HFF-Myc (cell line): ENCODE measurements around the gene ICA1L.
"Not testable (repeated sequence)": the region's sequence is repeated elsewhere in the genome, so short reads cannot be mapped to it uniquely, and the experiment has no call there.

Source experiments
- DNase-seq: peaks from one replicate; pipeline ENCODE4 v3.0.0-alpha.2; 2011; ENCODE audit warnings: low read depth; ENCODE audit errors: extremely low read depth
- H3K4me3 ChIP-seq: replicated peaks from 2 replicates; pipeline ENCODE4 v1.5.1; 2011; ENCODE audit warnings: low read depth, mild to moderate bottlenecking, control low read depth, low read length
- CTCF ChIP-seq: IDR thresholded peaks from 2 replicates; pipeline ENCODE4 v1.5.1; 2012; ENCODE audit warnings: mild to moderate bottlenecking, low read depth, low read length, control low read depth; ENCODE audit errors: missing control alignments

ICA1L gene

GRCh38 chr2:202909394-202910192 lies 38.0 kb upstream of the ICA1L start:
- no peak for DNase-seq
- peak overlapping the region; percentile 75 for H3K4me3 ChIP-seq
- TF ChIP-seq CTCF, result no peak

DNA sequence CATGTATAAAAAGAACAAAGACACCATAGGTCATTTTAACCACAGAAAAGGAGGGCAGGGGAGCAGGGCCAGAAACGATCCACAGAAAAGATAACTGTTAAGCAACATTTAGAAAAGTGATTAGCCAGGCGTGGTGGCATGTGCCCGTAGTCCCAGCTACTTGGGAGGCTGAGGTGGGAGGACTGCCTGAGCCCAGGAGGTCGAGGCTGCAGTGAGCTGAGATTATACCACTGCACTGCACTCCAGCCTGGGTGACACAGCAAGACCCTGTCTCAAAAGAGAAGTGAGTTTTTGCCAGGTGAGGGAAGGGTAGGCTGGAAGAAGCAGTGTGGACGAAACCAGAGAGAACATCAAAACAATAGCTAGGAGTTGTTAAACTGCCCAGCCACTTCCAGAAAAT lies 36.6 kb upstream of the ICA1L start:
- H3K4me3 ChIP-seq, result no peak overlapping the region
- no peak for TF ChIP-seq CTCF
- no peak for DNase-seq

GRCh38 chr2:202905507-202905906 lies 33.9 kb upstream of the ICA1L start:
- H3K4me3 ChIP-seq, DNase-seq: not testable (repeated sequence)

GRCh38 chr2:202885190-202885589 lies 13.6 kb upstream of the ICA1L start:
- no peak for DNase-seq
- TF ChIP-seq CTCF, result no peak
- no peak overlapping the region for H3K4me3 ChIP-seq

- DNase-seq, result no peak
- no peak for TF ChIP-seq CTCF
- H3K4me3 ChIP-seq, result no peak overlapping the region
Measured at GRCh38 chr2:202883987-202884675, 12.6 kb upstream of the ICA1L start.

DNA sequence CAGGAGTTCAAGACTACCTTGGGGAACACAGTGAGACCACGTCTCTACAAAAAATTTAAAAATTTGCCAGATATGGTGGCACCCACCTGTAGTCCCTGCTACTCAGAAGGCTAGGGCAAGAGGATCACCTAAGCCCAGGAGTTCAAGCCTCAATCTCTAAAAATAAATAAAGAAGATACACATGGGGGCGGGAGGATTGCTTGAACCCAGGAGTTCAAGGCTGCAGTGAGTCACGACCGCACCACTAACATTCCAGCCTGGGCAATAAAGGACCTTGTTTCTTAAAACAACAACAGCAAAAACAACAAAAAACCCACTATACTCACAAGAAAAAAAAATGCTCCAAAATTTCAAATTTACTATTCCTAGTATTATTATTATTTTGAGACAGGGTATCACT lies 10.0 kb upstream of the ICA1L start:
- no peak for DNase-seq
- H3K4me3 ChIP-seq, result no peak overlapping the region
- TF ChIP-seq CTCF, result no peak

DNA sequence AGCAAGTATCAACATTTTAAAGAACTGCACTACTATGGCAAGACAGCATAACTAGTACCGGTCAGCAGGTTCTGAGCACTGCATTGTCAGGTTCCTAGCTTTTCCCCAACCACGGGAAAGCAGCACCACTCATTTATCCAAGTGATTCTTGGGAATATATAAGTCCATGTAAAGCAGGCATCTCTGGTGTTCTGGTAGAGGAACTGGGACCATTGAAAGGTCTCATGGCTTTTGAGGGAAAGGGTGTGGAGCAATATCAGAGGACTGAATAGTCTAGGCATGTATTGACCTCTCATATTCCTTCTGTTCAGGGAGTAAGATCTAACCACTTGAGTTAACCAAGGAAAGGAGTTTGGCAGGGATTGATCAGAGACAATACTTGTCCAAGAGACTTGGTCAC lies 6.1 kb upstream of the ICA1L start:
- no peak overlapping the region for H3K4me3 ChIP-seq
- no peak for DNase-seq
- TF ChIP-seq CTCF, result no peak
